DMS 273 (cell line): ENCODE data around the gene OAT.

ENCODE experiments used
- DNase-seq: peaks from one replicate; lab custom pipeline; 2025; ENCODE audit not compliant: unreplicated experiment; lab: John Stamatoyannopoulos, UW

The OAT gene

GRCh38 chr10:124356701-124357560 is 61.8 kb downstream of the OAT start:
- no peak for DNase-seq

GRCh38 chr10:124354411-124355382 is 64.0 kb downstream of the OAT start:
- DNase-seq = peak; percentile 82

GRCh38 chr10:124353896-124354295 is 64.8 kb downstream of the OAT start:
- no peak for DNase-seq

GRCh38 chr10:124353091-124353815 is 65.5 kb downstream of the OAT start:
- DNase-seq = no peak

GRCh38 chr10:124351481-124352220 is 67.1 kb downstream of the OAT start:
- DNase-seq = no peak

GRCh38 chr10:124350806-124351205 is 67.9 kb downstream of the OAT start:
- no peak for DNase-seq

- DNase-seq = no peak
Observed at GRCh38 chr10:124349996-124350280, 68.8 kb downstream of the OAT start.

GRCh38 chr10:124349231-124349995 is 69.3 kb downstream of the OAT start:
- DNase-seq = no peak

- DNase-seq = no peak
Observed at GRCh38 chr10:124348801-124349200, 69.9 kb downstream of the OAT start.

- DNase-seq = no peak
Observed at GRCh38 chr10:124347956-124348355, 70.8 kb downstream of the OAT start.
